Measurements from ENCODE around the gene HS1BP3.

HS1BP3 gene

DNA sequence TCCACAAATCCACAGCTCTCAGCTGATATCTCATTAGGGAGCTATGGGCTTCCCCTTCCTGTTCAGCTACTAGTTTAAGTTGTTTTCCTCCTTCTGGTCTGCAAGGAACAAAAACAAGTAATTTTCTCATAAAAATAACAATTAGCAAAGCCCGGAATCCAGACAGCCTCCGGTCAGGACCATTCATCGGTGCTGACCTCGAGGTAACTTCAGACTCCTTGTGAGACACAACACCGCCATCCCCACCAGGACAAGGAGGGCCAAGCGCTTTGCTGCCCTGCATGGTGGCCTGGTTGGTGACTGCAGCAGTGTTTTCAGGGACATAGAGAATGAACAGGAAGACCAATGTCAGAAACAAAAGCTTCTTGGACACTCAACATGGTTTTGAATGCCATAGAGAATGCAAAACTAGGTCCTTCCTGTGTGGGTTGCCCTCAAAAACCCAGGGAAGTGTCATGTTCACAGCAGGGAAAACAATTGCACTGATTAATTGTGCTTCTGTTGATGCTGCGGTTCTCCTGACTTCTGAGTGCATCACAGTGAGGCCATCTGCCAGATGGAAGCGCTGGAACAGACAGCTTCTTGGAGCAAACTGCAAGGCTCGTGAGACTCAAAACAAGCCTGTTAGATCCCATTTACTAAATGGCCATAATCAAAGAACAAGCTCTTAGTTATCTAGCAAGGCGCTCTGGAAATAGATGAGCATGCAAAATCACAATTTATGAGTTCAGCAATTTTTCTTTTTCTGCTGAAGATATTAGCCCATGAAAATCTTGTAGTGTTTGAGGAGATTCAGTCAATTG lies 77.1 kb downstream of the HS1BP3 start:
- Histone ChIP-seq H3K27me3 (ENCODE audit: insufficient read depth, poor library complexity, severe bottlenecking) (no peaks in the 10 kb centered on the region), H3K4me3 (ENCODE audit: severe bottlenecking) (no peak overlapping the region), H3K4me1 (ENCODE audit: insufficient read depth, poor library complexity, severe bottlenecking) (peaks cover 23% of the 10 kb centered on the region), H3K9me3 (ENCODE audit: severe bottlenecking) (no peaks in the 10 kb centered on the region), H3K36me3 (ENCODE audit: low read depth) (no peaks in the 10 kb centered on the region), H3K27ac (ENCODE audit: poor library complexity, severe bottlenecking) (no peak overlapping the region)
- no peak for TF ChIP-seq CTCF (IDR thresholded peaks at IDR 0.05; ENCODE audit: poor library complexity, severe bottlenecking)
- DNase-seq (ENCODE audit: low spot score): no peak
- no peak for ATAC-seq (ENCODE audit: low read depth)

DNA sequence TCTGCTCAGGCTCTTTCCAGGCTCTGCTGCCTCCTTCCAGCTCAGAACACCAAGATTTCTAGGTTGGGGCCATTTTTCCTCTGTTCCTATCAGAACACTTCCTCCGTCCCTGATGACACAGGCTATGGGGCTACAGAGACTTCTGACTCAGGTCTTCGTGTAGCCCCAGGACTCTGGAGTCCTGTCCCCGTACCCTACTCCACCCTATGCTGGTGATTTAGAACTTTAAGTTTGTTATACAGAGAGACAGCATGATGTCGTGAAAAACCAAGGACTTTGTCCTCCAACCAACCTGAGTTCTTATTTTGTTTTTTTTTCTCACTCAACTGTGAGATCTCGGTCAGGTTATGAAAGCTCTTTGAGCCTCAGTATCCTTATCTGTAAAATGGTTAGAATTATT lies 78.7 kb downstream of the HS1BP3 start:
- no peak for DNase-seq (ENCODE audit: low spot score)
- Histone ChIP-seq H3K27me3 (ENCODE audit: insufficient read depth, poor library complexity, severe bottlenecking) (no peaks in the 10 kb centered on the region), H3K36me3 (ENCODE audit: low read depth) (no peaks in the 10 kb centered on the region), H3K9me3 (ENCODE audit: severe bottlenecking) (no peaks in the 10 kb centered on the region), H3K4me1 (ENCODE audit: insufficient read depth, poor library complexity, severe bottlenecking) (peaks cover 13% of the 10 kb centered on the region), H3K4me3 (ENCODE audit: severe bottlenecking) (no peak overlapping the region), H3K27ac (ENCODE audit: poor library complexity, severe bottlenecking) (no peak overlapping the region)
- no peak for ATAC-seq (ENCODE audit: low read depth)
- no peak for TF ChIP-seq CTCF (IDR thresholded peaks at IDR 0.05; ENCODE audit: poor library complexity, severe bottlenecking)

DNA sequence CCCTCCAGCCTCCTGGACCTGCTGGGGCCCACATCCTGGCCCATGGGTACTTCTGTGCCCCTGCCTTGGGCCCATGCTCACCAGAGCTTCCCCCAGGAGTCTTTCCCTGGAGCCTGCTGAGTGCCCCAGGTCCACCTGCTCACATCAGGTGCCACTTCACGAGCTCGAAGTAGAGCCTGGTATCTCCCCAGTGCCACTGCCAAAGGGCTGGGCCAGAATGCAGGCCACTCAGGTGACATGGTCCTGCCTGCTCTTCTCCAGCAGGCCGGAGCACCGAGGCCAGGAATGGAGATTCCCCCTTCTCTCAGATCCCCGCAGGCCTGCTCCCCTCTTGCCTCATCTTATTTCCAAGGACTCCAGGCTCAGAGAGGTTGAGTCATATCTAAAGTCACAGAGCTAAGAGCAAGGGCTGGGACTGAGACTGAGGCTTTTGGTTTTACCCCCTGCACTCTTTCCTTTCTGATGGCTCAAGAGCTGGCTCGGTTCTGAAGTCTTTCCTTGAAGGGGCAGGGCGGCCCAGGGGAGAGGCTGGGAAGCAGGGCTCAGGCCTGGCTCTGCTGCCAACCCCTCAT lies 79.2 kb downstream of the HS1BP3 start:
- Histone ChIP-seq H3K4me3 (ENCODE audit: severe bottlenecking) (no peak overlapping the region), H3K4me1 (ENCODE audit: insufficient read depth, poor library complexity, severe bottlenecking) (peaks cover 12% of the 10 kb centered on the region), H3K9me3 (ENCODE audit: severe bottlenecking) (no peaks in the 10 kb centered on the region), H3K36me3 (ENCODE audit: low read depth) (no peaks in the 10 kb centered on the region), H3K27me3 (ENCODE audit: insufficient read depth, poor library complexity, severe bottlenecking) (no peaks in the 10 kb centered on the region), H3K27ac (ENCODE audit: poor library complexity, severe bottlenecking) (no peak overlapping the region)
- TF ChIP-seq CTCF (IDR thresholded peaks at IDR 0.05; ENCODE audit: poor library complexity, severe bottlenecking): no peak
- DNase-seq (ENCODE audit: low spot score) (peak; percentile 45), ATAC-seq (ENCODE audit: low read depth) (no peak)

DNA sequence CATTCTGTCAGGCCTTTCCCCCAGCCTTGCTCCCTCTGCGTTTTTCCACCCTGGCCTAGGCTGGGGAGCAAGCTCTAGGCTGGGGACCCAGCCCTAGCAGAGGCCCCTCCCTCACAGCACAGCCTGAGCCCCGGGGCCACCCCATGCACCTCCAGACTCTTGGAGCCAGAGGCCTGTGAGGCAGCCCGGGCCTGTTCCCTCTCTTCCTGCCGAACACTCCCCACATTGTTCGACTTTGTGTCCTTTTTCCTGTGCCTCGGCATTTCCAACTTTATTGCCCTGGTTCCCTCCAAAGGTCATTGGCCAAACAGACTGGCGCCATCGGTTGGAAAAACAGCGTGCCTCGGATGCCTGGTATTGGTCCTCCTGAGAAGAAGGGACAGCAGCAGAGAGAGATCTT lies 79.7 kb downstream of the HS1BP3 start:
- H3K27ac ChIP-seq (ENCODE audit: poor library complexity, severe bottlenecking): no peak overlapping the region
- ATAC-seq (ENCODE audit: low read depth) (no peak), DNase-seq (ENCODE audit: low spot score) (no peak)
- TF ChIP-seq CTCF (IDR thresholded peaks at IDR 0.05; ENCODE audit: poor library complexity, severe bottlenecking): no peak
- no peak overlapping the region for H3K4me3 ChIP-seq (ENCODE audit: severe bottlenecking)
- H3K9me3 ChIP-seq (ENCODE audit: severe bottlenecking): no peaks in the 10 kb centered on the region
- no peaks in the 10 kb centered on the region for H3K27me3 ChIP-seq (ENCODE audit: insufficient read depth, poor library complexity, severe bottlenecking)
- H3K36me3 ChIP-seq (ENCODE audit: low read depth): no peaks in the 10 kb centered on the region
- H3K4me1 ChIP-seq (ENCODE audit: insufficient read depth, poor library complexity, severe bottlenecking): peaks cover 12% of the 10 kb centered on the region

- ATAC-seq (ENCODE audit: low read depth) (no peak), DNase-seq (ENCODE audit: low spot score) (peak; percentile 37)
- H3K36me3 ChIP-seq (ENCODE audit: low read depth): no peaks in the 10 kb centered on the region
- H3K4me1 ChIP-seq (ENCODE audit: insufficient read depth, poor library complexity, severe bottlenecking): peaks cover 12% of the 10 kb centered on the region
- no peak overlapping the region for H3K27ac ChIP-seq (ENCODE audit: poor library complexity, severe bottlenecking)
- H3K4me3 ChIP-seq (ENCODE audit: severe bottlenecking): no peak overlapping the region
- no peaks in the 10 kb centered on the region for H3K27me3 ChIP-seq (ENCODE audit: insufficient read depth, poor library complexity, severe bottlenecking)
- H3K9me3 ChIP-seq (ENCODE audit: severe bottlenecking): no peaks in the 10 kb centered on the region
- no peak for TF ChIP-seq CTCF (IDR thresholded peaks at IDR 0.05; ENCODE audit: poor library complexity, severe bottlenecking)
Measured at GRCh38 chr2:20570249-20570648, 80.6 kb downstream of the HS1BP3 start.
